GM12865 (cell line): ENCODE results near the gene ADAMTS6.

Source experiments
- DNase-seq: peaks from one replicate; pipeline ENCODE4 v3.0.0; 2010; ENCODE audit warnings: low read depth
- H3K4me3 ChIP-seq: 2 replicates; pipeline ENCODE4 v1.5.1; 2011; ENCODE audit warnings: mild to moderate bottlenecking, low read depth, low read length, control low read depth
- TF ChIP-seq, protein P1 (sequence below): IDR thresholded peaks from 2 replicates; pipeline ENCODE4 v1.5.1; 2011; ENCODE audit warnings: low read length, control low read depth, low read depth, inconsistent platforms; ENCODE audit not compliant: insufficient read depth; ENCODE audit errors: missing control alignments

The ADAMTS6 gene

GRCh38 chr5:65412842-65413241 is 68.9 kb downstream of the ADAMTS6 start:
- no peak for DNase-seq
- H3K4me3 ChIP-seq, result no peak overlapping the region
- TF ChIP-seq, protein P1, sequence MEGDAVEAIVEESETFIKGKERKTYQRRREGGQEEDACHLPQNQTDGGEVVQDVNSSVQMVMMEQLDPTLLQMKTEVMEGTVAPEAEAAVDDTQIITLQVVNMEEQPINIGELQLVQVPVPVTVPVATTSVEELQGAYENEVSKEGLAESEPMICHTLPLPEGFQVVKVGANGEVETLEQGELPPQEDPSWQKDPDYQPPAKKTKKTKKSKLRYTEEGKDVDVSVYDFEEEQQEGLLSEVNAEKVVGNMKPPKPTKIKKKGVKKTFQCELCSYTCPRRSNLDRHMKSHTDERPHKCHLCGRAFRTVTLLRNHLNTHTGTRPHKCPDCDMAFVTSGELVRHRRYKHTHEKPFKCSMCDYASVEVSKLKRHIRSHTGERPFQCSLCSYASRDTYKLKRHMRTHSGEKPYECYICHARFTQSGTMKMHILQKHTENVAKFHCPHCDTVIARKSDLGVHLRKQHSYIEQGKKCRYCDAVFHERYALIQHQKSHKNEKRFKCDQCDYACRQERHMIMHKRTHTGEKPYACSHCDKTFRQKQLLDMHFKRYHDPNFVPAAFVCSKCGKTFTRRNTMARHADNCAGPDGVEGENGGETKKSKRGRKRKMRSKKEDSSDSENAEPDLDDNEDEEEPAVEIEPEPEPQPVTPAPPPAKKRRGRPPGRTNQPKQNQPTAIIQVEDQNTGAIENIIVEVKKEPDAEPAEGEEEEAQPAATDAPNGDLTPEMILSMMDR, result no peak

DNA sequence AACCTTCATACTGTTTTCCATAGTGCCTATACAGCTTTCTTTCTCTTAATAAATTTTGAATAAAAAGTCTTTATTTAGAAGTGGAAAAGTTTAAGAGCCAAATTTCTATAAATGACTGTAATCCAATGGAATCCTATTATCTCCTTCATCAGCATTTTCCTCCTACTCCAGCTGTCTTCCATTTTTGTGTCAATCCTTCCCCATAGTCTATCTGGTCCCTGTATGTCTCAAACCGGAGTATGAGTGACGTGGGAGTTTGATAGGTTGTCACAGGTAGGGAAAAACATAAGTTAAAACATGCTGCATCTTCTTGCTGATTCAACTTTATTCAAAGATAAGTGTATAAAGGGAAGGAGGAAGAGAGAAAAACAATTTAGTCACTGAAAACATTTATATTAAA is 70.4 kb downstream of the ADAMTS6 start:
- TF ChIP-seq, protein P1, result no peak
- no peak overlapping the region for H3K4me3 ChIP-seq
- no peak for DNase-seq

- H3K4me3 ChIP-seq, result no peak overlapping the region
- DNase-seq, result no peak
- TF ChIP-seq, protein P1, result no peak
Observed at GRCh38 chr5:65395526-65396155, 86.1 kb downstream of the ADAMTS6 start.

DNA sequence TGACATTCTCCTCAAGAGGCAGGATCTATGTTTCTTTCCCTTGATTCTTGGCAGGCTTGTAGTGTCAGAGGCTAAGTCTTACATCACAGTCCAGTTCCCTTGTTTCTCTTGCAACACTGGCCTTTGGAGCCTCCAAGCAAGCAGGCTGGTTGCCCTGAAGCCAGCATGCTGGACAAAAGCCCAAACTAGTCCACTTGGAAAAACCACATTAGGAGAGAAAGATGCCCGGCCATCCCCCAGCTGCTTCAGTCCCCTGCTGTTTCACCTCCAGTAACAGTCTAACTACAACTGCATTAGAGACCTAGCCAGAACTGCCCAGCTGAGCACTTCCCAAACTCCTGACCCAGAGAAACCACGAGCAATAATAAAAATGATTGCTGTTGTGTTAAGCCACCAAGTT is 87.6 kb downstream of the ADAMTS6 start:
- DNase-seq, result no peak
- TF ChIP-seq, protein P1, result no peak
- H3K4me3 ChIP-seq, result no peak overlapping the region

GRCh38 chr5:65391591-65391990 is 90.1 kb downstream of the ADAMTS6 start:
- no peak overlapping the region for H3K4me3 ChIP-seq
- no peak for DNase-seq
- TF ChIP-seq, protein P1, result no peak

DNA sequence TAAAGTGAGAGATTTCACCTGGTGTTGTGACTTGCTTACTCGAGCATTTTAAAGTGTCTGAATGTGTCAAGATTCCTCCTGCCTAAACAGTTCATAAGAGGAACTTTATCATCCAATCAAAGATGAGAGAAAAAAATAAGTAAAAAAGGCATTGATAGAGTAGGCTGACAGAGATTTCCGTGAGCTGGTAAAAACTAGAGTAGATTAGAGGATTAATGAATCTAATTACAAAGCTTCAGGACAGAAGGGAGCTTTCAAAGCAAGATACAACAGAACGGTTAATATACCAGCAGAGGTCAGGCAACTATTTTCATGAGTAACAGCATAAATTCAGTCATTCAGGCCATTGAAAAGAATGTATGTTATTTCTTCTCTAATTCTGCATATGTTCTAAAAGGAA is 91.5 kb downstream of the ADAMTS6 start:
- DNase-seq, result no peak
- TF ChIP-seq, protein P1, result no peak
- H3K4me3 ChIP-seq, result no peak overlapping the region

GRCh38 chr5:65383859-65384258 is 97.9 kb downstream of the ADAMTS6 start:
- H3K4me3 ChIP-seq, result no peak overlapping the region
- TF ChIP-seq, protein P1, result no peak

More at GRCh38 chr5:65383859-65384258, 97.9 kb downstream of the ADAMTS6 start:
- no peak for DNase-seq
